ENCODE results near the gene ACLY.
A peak's percentile ranks its signal among the peaks of the same experiment; 100 is the strongest.
"Not testable (repeated sequence)": the region's sequence is repeated elsewhere in the genome, so short reads cannot be mapped to it uniquely, and the experiment has no call there.

The ACLY gene

DNA sequence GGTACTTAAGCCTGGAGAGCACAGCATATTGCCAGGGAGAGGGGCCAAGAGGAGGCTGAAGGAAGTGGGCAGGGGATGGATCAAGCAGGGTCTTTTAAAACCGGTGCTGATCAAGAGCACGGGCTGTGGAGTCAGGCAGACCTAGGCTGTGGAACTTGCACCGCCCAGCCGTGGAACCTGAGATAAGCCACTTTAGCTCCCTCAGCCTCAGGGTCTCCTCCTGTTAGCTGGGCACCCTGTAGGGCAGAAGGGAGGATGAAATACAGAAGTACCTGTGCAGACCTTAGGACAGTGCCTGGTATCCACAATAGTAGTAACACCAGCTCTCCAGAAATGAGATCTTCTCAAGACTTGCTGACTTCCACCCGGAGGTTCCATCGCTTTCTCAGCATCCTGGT, 20.9 kb upstream of the ACLY start:
- no peak for DNase-seq (ENCODE audit: low read depth in 1 of 2, low spot score in 1 of 2)

GRCh38 chr17:41939044-41939692, 20.4 kb upstream of the ACLY start:
- no peak for DNase-seq (ENCODE audit: low read depth in 1 of 2, low spot score in 1 of 2)

GRCh38 chr17:41937970-41938954, 19.5 kb upstream of the ACLY start:
- DNase-seq (ENCODE audit: low read depth in 1 of 2, low spot score in 1 of 2) = no peak

DNA sequence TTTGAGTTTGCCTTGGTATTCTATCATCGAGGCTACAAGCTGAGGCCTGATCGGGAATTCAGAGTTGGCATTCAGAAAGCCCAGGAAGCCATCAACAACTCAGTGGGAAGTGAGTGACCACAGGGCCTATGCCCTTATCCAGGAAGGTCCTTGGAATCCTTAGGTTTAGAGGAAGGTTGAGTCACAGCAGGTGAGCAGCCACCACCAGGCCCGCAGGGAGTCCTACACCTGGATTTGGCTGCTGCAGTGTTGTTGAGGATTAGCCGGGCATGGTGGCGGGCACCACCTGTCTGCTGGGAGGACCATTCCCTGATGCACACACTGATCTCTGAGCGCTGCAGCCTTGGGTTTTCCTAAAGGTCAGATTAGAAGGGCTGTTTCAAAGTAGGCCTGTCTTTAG, 16.9 kb upstream of the ACLY start:
- no peak for DNase-seq (ENCODE audit: low read depth in 1 of 2, low spot score in 1 of 2)

DNA sequence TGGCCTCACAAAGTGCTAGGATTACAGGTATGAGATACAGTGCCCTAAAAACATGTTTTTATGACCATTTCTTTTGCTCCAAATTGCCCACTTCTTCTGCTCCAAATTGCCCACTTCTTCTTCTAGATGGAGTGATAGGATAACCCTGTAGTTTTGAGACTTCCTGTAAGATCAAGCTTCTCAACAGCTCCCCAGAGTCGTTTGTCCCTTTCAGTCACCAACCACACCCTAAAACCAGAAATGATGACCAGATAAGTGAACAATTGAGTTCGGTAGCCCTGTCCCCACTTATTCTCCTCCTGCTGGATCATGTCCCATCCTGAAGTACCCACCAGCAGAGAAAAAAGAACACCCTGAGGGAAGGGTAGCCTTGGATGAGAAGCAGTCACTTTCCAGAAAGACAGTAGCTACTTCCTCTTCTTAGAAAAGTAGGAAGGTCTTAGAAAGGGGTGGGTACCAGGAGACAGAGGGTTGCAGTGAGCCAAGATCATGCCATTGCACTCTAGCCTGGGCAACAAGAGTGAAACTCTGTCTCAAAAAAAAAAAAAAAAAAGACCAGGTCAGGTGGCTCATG, 14.2 kb upstream of the ACLY start:
- no peak for DNase-seq (ENCODE audit: low read depth in 1 of 2, low spot score in 1 of 2)

GRCh38 chr17:41931715-41932114, 13.0 kb upstream of the ACLY start:
- not testable (repeated sequence) for DNase-seq (ENCODE audit: low read depth in 1 of 2, low spot score in 1 of 2)

- DNase-seq (ENCODE audit: low read depth in 1 of 2, low spot score in 1 of 2) = not testable (repeated sequence)
These were observed 12.0 kb upstream of the ACLY start for GRCh38 chr17:41930833-41931156.

DNA sequence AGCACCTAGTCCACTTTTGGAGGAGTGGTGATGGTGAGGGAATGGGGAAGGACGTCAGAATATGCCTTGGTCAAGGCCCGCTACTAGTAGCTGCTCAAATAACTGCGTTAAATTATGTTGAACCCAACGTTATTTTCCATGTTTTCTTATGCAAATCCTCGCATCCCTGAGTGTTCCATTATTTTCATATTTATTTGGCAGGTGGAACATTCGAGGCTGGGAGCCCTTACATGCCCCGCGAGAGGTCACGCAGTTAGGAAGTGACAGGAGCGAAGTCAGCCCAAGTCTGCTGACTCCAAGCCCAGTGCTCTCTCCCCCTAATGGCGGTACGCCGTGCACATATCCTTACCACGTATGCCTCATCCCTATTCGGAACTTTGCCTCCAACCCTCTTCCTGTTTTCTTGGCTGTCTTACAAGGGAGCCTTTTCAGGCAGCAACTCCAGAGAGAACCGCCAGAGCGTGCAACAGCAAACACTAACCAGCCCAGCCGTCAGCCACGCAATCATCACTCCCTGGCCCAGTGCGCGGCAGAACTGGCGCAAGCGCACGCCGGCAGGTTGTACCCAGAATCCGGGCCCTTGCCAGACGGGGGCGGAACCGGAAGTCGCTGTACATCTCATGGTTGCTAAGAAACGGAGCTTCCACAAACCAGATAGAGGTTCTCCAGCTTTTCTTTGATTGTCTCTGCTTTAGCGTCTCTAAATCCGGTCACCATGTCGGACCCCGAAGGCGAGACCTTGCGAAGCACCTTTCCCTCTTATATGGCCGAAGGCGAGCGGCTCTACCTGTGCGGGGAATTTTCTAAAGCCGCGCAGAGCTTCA, 11.5 kb upstream of the ACLY start, which contains the start of gene ODAD4:
Gene ODAD4 (plus strand): TSS at position 609 of the 824 bp plus-strand sequence. CDS start 107 bp downstream, at position 716.
- DNase-seq (ENCODE audit: low read depth in 1 of 2, low spot score in 1 of 2) = peak; percentile 92 to 94

- no peak for DNase-seq (ENCODE audit: low read depth in 1 of 2, low spot score in 1 of 2)
These were observed 10.0 kb upstream of the ACLY start for GRCh38 chr17:41928693-41929251.

DNA sequence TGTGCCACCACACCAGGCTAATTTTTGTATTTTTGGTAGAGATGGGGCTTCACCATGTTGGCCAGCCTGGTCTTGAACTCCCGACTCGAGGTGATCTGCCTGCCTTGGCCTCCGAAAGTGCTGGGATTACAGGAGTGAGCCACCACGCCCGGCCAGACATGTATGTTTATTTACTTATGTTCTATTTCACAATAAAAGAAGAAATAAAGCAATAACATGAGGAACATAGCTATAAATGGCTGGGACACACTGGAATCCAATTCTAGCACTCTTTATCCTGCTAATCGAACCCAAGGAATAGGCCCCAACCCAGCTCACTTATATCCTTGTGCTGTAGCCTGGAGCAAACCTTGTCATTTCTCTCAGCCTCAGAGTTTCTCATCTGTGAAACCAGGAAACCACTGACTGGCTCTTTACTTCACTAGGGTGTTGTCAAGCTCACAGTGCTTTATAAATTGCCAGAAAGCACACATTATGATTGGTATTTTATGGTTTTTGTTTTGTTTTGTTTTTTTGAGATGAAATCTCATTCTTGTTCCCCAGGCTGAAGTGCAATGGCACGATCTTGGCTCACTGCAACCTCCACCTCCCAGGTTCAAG, 7.3 kb upstream of the ACLY start:
- no peak for DNase-seq (ENCODE audit: low read depth in 1 of 2, low spot score in 1 of 2)

DNA sequence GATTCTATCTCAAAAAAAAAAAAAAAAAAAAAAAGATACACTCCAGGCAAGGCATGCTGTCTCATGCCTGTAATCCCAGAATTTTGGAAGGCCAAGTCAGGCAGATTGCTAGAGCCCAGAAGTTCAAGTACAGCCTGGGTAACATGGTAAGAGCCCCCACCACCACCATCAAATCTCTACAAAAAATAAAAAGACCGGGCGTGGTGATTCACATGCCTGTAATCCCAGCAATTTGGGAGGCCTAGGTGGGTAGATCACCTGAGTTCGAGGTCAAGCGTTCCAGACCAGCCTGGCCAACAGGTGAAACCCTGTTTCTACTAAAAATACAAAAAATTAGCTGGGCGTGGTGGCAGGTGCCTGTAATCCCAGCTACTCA, 1.8 kb upstream of the ACLY start:
- DNase-seq (ENCODE audit: low read depth in 1 of 2, low spot score in 1 of 2) = no peak

DNA sequence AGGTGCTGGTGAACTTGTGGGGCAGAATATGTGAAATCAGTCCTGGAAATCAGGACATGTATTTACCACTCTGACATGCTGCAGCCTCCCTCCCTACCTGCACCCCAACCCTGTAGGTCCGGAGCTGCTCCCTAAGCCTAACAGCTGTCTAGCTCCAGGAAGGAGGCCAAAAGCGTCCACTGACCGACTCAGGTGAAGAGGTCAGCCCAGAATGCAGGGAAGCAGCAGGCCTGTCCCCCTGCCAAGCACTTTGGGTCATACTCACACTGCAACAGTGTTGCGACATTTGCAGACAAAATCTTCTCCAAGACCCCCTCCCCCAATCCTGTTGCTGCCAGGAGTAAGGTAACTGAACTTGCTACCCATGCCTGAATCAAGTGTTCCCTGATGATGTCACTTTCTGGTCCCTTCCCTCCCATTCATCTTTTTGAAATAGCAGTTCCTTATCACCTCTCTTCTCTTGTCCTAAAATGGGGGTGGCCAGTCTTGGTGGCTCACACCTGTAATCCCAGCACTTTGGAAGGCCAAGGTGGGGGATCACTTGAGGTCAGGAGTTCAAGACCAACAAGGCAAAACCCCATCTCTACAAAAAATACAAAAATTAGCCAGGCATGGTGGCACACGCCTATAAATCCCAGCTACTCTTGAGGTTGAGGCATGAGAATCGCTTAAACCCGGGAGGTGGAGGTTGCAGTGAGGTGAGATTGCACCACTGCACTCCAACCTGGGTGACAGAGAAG, 1.3 kb upstream of the ACLY start:
- no peak for DNase-seq (ENCODE audit: low read depth in 1 of 2, low spot score in 1 of 2)

DNA sequence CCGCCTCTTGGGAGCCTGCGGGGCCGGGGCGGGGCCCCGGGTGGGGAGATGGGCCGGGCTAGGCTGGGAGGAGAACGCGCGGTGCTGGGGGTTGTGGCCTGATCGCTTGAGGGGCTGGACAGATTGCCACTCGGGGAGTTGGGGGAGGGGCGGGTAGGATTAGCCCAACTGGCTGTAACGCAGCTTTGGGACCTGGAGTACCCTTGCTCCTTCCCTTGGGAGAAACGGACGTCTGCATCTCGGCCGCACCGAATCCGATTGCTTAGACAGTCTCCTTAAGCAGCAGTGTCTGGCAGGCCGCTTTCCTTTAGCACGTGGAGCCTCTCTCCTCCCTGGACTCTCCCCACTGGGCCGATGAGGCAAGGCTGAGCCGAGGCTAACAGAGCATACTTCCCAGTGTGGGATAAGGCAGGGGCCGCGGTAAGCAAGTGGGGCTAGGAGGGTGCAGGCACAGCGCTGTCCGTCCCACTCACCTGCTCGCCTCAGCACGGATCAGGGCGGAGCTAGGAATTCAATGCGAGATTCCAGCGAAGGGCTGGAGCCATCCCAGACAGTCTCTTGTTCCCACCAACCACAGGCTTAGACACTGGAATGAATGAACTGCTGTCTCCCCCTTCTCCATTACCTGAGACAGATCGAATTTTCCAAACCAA, 540 bp upstream of the ACLY start:
- no peak for DNase-seq (ENCODE audit: low read depth in 1 of 2, low spot score in 1 of 2)

GRCh38 chr17:41917679-41918313, 955 bp downstream of the ACLY start:
- peak in 1 of 2 donors; percentile 20 for DNase-seq (ENCODE audit: low read depth in 1 of 2, low spot score in 1 of 2)

DNA sequence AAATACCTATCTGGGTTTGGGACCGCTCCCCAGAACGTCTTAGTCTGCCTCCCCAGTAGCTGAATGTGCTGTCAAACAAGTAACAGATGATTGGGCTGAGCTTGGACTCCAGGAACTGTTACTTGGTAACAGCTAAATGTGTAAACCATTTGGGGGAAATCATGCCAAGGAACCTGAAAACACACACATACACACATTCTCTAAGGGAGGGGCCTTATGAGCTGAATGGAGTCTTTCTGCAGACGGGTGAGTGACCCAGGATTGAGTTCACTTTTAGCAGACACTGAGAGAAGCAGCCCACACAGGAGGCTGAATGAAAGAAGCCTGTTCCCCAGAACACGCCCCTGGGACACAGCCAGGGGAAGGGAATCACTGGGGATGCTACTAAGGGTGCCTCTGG, 1.6 kb downstream of the ACLY start:
- no peak for DNase-seq (ENCODE audit: low read depth in 1 of 2, low spot score in 1 of 2)

DNA sequence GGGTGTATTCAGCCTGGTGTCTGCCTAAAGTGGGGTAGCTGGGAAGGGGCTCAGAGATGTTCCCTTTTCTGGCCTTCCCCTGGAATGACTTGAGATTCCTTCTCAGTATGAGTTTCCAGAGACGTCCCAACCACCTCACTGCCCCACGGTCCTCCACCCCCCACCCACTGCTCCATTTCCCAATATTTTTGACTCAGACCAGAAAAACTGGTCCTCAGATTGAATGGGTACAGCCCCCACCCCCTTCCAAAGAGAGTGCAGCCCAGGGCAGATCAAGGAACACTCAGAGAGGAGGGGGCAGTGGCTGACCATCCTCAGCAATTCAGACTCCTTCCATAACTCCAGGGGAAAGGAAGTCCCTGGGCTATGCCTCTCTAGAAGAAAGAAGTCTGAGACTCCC, 3.2 kb downstream of the ACLY start:
- DNase-seq (ENCODE audit: low read depth in 1 of 2, low spot score in 1 of 2) = no peak

DNA sequence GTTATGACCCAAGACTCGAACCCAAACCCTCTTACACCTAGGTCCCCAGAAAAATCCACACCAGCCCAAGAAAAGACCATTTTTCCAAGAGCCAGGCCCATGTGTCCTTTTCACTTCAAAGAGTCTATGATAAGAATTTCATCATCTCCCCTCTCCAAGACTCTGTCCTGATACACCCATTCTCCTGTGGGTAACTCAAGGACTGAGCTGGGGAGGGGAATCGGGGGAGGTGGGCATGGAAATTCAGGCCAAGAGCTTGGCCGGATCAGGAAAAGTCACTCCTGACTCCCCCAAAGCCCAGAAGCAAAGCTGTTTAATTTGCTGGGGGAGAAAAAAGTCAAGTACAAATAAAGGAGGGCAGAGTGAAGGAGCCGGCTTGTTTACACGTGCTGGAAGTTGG, 3.7 kb downstream of the ACLY start:
- no peak for DNase-seq (ENCODE audit: low read depth in 1 of 2, low spot score in 1 of 2)

DNA sequence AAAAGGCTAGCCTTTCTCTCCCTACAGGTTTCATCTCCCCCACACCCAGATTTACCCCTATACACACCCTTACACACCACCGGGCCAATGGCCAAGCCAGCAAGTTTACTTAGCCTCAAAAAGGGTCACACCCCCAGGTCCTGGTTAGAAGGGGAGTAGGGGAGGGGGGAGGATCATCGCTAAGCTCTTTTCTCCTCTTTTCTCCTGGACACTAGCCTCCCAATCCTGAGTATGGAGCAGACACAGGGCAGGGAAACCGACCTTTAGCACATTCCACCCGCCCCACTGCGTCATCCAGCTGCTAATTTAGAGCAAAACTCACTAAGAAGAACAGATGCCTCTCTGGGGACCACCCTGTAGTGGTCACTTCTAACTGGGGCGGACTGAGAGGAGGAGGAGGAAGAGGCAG, 4.4 kb downstream of the ACLY start:
- DNase-seq (ENCODE audit: low read depth in 1 of 2, low spot score in 1 of 2) = no peak

- no peak for DNase-seq (ENCODE audit: low read depth in 1 of 2, low spot score in 1 of 2)
These were observed 5.0 kb downstream of the ACLY start for GRCh38 chr17:41913798-41914197.
